NCI-H2081 (cell line): ENCODE measurements around the gene OR5H6.
"Not testable (repeated sequence)": the region's sequence is repeated elsewhere in the genome, so short reads cannot be mapped to it uniquely, and the experiment has no call there.

ENCODE experiments used
- DNase-seq, 2 experiments: peaks; one replicate each; lab custom pipeline; 2025; lab: John Stamatoyannopoulos, UW

Gene OR5H6

DNA sequence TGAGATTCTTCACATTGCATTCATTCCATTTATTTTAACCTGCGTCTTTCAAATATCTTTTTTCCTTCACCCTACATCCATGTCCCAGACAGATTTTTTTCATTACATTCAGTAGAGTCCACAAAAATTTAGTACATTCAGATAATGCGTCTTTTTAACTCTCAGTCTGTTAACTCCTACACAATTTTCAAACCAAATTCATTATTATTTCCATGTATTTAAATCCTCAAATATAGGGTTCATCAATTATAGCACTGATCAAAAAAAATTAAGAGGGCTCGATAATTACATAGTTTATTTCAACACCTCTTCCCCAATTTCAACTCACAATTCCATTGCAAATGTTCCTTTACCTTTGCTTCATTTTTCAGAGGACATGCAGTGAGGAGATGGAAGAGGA lies at the start of gene OR5H6:
Gene OR5H6 (plus strand): TSS at position 301 of the 400 bp plus-strand sequence. CDS start 89 bp downstream, at position 390.
- no peak for DNase-seq

GRCh38 chr3:98215051-98215450 lies 49.0 kb upstream of the OR5H6 start:
- no peak for DNase-seq

DNA sequence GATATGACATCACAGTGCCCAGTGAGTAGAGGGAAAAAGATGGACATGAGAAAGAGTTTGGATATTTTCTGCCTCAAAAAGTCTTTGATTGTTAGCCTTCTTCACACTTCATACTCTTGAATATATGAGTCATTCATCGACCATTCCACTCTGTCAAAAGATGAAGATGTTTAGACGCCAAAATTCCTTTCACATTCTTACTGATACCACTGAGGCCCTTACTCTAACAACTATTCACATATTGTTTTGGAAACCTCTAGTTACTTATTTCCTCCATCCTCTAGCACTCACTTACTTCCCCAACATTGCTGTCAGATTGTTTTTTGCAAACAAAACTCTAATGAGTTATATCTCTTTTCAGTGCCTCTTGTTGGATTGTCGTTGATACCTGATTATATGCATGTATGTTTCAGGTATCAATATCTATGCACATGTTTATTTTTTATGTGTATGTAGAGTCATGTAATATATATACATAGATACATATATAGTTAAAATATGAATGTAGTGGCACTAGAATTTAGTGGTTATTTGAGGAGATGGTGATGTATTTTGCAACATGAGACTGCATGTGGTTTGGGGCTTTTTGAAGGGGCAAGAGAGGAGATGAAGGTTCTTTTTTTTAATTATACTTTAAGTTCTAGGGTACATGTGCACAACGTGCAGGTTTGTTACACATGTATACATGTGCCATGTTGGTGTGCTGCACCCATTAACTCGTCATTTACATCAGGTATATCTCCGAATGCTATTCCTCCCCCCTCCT lies 40.0 kb upstream of the OR5H6 start:
- no peak for DNase-seq

DNA sequence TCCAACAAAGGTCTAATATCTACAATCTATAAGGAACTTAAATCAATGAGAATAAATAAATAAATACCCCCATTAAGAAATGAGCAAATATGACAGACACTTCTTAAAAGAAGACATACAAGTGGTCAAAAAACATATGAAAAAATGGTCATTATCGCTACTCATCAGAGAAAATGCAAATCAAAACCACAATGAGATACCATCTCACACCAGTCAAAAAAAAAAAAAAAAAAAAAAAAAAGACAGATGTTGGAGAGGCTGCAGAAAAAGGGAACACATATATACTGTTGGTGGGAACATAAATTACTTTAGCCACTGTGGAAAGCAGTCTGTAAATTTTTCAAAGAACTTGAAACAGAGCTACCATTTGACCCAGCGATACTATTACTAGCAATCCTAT lies 31.6 kb upstream of the OR5H6 start:
- DNase-seq = no peak

- no peak for DNase-seq
These were observed 30.6 kb upstream of the OR5H6 start for GRCh38 chr3:98233468-98233867.

DNA sequence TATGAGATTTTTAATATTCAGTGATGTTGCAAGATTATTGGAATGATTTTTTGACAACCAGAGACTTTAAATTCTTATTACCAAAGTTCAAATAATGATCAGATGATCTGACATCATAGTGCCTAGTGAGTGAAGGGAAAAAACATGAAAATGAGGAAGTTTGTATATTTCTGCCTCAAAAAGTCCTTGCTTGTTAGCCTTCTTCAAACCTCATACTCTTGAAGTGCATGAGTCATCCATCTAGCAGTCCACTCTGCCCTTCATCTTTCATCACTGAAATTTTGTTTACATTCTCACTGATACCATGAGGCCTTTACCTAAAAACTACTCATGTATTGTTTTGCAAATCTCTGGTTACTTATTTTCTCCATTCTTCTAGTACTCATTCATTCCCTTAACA lies 23.9 kb upstream of the OR5H6 start:
- no peak for DNase-seq

DNA sequence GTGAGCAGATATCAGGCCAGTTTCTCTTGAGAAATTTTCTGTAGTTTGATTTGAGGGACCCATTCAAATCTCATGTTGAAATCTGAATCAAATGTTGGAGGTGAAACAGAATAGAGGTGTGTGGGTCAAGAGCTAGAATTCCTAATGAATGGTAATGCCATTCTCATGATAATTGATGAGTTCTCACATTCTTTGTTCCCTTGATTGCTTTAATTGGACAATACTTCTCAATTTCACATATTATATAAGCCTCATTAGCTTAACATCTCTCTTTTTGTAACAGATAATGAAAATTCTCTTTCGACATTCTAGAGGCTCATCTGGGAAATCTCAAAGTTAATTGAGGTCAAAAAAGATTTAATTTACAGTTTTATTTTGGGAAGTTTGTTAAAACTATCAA lies 21.9 kb upstream of the OR5H6 start:
- DNase-seq = no peak

GRCh38 chr3:98243843-98244242 lies 20.2 kb upstream of the OR5H6 start:
- no peak for DNase-seq

DNA sequence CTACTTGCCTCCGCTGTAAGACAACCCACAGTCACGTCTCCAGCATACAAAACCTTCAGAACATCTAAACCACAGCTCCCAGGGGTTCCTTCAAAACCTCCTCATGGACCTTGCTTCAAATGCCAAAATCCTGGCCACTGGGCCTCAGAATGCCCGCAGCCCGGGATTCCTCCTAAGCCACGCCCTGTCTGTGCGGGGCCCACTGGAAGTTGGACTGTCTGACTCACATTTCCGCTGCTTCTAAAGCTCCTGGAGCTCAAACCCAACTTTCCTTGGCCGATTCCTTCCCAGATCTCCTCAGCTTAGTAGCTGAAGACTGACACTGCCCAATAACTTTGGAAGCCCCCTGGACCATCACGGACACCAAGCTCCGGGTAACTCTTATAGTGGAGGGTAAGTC lies 17.9 kb upstream of the OR5H6 start:
- DNase-seq = no peak

GRCh38 chr3:98256026-98256425 lies 8.0 kb upstream of the OR5H6 start:
- not testable (repeated sequence) for DNase-seq

- no peak for DNase-seq
These were observed 4.3 kb upstream of the OR5H6 start for GRCh38 chr3:98259707-98260106.

DNA sequence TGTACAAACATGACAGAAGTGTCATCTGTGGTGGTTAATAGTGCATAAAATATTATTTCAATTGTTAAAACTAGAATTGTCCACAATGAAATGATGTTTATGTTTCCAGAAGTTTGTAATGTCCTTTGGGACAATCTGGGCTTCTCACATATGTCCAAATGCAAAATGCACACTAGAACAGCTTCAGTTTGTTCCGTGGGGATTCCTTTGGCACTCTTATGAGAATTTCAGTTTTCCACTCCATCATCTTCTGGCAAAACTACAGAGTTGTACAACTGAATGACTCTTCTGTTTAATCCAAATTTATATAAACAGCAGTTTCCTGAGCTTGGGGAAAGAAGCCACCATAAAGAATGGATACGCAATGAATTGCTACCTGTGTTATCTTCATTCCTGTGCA lies 2.0 kb upstream of the OR5H6 start:
- DNase-seq = no peak

DNA sequence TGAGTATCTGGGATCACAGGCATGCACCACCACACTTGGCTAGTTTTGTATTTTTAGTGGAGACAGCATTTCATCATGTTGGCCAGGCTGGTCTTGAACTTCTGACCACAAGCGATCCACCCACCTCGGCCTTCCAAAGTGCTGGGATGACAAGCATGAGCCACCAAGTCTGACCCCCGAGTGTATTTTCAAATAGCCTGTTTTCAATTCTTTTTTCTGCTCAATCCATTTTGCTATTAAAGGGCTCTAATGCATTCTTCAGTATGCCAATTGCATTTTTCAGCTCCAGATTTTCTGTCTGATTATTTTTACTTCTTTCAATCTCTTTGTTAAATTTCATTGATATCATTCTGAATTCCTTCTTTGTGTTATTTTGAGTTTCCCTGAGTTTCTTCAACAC lies 5.8 kb downstream of the OR5H6 start:
- DNase-seq = no peak

GRCh38 chr3:98272126-98272525 lies 8.1 kb downstream of the OR5H6 start:
- DNase-seq = no peak

GRCh38 chr3:98274914-98275313 lies 10.9 kb downstream of the OR5H6 start:
- DNase-seq = no peak

DNA sequence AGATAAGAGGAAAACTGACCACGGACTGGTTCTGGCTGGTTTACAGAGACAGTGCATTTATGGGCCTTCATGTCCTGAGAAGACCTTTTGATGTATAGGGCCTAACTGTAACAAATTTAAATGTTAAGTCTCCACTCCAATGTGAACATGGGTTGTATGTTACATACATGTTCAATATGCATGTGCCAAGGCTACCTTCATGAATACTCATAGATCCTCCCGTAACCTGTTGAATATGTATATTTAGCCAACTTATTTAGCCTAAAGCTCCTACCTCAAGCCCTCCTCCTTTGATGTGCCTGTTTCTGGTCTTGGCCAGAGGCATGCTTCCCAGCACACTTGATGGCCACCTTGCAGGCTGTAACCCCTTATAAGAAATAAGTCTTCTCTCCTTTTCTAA lies 18.2 kb downstream of the OR5H6 start, which contains the start of gene OR5H2:
Gene OR5H2 (plus strand): TSS at position 301 of the 400 bp plus-strand sequence. CDS start 398 bp downstream, outside the sequence.
- DNase-seq = no peak

DNA sequence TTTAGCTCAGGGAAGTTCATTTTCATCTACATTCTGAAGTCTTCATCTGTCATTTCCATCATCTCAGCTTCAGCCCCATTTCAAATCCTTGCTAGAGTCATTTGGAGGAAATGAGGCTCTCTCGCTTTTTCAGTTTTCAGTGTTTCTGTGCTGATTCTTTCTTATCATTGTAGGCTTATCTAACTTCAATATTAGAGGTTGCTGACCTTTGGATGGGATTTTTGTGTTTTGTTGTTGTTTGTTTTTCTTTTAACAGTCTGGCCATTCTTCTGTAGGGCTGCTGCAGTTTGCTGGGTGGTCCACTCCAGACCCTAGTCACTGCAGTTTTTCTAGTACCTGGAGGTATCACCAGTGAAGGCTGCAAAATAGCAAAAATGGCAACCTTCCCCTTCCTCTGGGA lies 26.9 kb downstream of the OR5H6 start:
- DNase-seq = no peak

GRCh38 chr3:98291332-98291957 lies 27.4 kb downstream of the OR5H6 start:
- no peak for DNase-seq
